Activated CD4-positive, alpha-beta T cell treated with anti-CD3 and anti-CD28 coated beads for 1 hour (primary cell): ENCODE measurements around the gene BCAR3.

Source experiments
- DNase-seq: peaks from one replicate; pipeline ENCODE4 v3.0.0-alpha.2; 2020

The BCAR3 gene

DNA sequence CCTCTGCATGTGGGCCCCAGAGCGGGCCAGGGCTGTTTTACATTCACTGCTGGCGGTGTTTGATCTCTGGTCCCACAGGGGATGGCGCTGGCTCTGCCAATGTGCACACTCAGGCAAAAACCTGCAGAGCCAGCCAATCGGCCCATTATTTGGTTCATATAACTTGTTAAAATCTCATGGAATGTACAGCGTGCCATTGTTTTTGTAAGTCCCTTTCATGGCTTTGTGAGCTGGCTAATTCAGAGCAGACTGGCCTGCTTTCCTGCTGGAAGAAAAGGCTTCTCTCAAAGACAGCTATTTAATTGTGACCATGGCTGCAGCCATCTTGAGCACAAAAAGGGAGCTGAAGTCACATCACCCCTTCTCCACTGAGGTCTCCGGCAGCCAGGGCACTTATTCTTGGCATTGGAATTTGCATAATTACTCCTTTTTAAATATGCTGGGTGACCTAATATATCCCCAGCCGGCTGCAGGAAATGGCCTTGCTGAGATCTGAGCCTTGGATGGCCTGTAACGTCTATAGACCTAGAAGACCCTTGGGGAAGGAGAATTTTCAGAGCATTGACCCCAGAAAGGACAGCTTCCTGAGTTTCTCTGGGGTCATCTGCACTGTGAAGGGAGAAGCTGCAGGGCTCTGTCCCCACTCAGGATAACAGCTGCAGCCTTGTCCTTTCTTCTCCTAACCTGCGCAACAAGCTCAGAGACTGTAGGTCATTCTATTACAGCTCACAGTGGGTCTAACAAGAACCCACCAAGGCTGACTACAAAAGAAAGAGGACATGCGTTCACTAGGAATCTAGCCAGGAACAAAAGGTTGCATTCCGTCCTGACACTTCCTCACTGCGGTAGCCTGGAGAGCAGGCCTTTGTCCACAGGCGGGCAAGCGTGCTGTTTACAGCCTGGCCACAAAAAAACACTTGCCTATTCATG is 45.8 kb downstream of the BCAR3 start:
- no peak for DNase-seq

DNA sequence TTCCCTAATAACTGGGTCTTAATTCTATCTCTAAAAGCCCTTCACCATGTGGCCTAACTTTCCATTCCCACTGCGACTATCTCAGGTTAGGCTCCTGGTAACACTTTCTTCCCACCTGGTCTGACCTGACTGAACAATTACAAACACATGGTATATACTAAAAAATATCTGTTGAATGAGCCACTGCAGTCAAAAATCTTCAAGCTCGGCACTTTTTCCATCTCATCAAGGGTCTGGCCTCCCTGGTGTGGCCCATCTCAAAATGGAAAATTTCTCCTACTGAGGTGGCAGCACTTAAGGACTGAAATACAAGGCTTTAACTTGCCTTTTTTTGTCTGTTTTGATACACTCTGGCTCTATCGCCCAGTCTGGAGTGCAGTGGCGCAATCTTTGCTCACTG is 48.3 kb downstream of the BCAR3 start:
- DNase-seq = no peak

DNA sequence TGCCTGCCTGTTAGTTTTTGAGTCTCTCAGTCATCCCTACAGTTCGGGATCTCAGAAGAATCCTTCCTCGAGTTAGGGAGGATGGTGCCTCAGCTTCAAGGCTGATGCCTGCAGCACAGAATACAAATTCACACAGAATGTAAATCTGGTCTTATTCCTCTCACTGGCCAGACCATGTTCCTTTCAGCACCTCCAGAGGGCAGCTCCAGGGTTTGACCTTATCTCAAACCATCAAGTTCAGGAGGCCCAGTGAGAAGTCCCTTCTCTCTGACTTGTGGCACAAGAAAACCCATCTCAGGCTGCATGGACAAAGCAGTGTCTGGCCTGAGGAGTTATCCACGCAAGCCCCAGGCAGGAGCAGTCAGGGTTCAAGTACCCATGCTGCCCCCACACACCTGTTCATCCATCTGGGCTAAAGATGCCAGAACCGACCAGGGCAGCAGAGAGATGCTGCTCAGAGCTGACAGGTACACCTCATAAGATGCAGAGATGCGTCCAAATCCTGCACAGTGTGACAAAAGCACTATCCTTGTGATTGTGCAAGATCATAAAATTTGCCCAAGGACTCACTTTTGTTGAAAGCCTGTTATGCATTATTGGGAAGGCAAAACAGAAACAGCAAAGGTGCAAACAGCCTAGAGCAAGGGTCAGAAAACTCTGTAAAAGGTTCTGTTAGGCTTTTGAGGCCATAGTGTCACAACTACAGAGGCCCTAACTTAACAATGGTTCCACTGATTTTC is 49.8 kb downstream of the BCAR3 start:
- no peak for DNase-seq

DNA sequence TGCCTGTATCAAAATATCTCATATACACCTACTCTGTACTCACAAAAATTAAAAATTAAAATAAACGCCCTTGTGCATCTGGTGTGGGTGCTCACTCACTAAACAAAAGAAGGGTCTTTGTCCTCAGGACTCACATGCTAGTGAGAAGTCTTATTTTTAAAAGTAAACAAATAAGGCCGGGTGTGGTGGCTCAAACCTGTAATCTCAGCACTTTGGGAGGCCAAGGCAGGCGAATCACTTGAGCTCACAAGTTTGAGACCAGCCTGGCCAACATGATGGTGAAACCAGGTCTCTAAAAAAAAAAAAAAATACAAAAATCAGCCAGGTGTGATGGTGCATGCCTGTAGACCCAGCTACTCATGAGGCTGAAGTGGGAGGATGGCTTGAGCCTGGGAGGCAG is 51.5 kb downstream of the BCAR3 start:
- no peak for DNase-seq

DNA sequence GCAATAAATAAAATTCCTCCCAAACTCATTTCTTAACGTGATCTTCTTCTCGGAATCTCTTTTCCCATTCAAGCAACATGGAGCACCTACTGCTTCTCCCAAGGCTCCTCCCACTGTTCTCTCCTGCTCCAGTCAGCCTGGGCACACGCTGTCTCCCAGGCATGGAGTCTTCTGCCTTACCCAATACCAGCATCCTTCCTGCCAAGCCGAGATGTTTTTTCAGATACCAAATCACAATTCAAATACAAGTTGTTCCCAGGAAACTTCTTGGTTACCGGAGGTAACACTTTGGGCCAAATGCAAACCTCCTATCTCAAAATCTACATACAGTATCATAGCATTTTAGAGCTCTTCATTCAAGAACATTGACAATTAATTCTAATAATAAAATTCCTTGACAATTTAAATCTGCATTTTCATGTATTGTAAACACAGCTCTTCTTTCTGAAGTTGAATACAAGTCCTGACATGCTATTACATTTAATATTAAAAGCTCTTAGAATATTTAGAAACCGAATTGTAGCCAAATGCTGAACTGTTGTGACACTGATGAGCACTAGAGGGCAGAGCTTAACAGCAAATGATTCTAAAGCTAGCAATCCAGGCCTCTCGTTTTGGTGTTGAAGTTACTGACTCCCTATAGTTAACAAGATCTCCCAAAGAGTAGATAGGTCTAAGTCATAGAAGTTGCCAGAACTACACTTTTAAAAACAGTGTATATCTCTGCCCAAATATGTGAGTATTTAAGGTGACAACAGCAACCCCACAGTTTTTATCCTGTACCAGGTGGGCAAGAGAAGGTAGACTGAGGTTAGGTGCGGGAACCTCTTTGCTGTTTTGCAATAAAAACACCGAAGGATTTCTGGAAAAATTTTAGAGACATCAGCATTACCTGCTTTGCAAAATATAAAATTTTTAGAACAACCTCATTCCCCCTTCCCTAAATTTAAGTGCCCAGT is 52.3 kb downstream of the BCAR3 start:
- DNase-seq = no peak

DNA sequence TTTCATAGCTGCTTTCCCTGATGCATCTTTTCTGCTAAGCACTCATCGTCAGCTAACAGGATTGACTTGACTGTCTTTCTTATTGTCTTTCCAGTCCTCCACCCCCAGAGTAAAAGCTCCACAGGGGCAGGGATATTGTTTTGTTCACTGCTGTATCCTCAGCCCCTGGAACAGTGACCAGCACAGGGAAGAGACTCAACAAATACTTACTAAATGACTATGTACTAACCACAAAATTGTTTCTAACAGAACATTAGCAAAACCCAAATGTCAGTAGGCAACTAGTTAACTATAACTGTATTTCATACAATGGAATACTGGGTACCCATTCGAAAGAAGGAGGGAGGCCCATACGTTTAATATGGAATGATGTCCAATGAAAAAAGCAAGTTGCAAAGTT is 53.0 kb downstream of the BCAR3 start:
- no peak for DNase-seq

DNA sequence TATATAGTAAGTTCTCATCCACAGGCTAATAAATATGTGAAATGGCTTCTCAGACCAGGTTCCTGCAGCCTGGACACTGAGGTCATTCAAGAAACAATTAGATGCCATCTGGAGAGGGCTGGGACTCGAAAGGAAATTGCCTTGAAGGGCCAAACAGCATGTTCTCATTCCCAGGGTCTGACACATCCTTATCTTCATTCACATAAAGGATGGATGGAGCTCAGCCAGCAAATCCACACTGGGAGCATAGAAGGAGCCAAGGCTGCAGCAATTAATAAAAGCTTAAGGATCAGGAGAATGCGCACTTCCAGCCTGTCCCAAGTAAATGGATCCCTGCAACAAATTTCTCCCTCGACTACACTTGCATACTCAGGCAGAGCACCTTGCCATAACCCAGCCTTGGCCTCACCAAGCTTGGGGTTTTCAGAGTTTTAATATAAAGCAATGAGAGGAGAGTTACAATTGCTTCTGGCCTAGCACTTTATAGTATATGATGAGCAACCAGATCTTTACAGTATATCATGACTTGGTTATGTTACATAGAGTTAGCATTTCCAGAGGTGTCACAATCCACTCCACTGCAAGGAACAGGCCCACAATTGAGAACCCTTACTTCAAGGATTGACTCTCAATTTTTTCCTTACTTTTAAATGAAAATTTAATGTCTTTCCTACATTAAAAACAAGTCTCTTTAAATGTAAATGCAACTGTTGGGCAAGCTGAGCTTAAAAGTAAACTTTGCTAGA is 55.9 kb downstream of the BCAR3 start:
- no peak for DNase-seq

DNA sequence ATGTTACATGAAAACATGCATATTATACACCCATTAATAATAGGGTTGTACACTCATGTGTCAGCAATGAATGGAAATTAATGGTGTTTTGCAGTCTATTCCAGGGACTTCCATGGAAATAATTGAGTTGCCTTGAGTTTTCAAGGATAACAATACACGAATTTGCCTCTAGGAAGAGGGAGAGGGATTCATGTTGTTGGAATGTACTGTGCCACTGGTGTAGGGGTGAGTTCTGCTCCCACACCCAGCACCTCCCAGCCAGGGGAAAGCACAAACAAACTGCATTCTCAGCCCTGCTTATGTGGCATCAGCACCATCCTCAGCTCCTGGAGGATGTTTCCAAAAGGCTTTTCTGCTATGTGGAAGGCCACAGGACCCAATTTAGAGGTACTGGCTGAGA is 57.8 kb downstream of the BCAR3 start:
- no peak for DNase-seq

DNA sequence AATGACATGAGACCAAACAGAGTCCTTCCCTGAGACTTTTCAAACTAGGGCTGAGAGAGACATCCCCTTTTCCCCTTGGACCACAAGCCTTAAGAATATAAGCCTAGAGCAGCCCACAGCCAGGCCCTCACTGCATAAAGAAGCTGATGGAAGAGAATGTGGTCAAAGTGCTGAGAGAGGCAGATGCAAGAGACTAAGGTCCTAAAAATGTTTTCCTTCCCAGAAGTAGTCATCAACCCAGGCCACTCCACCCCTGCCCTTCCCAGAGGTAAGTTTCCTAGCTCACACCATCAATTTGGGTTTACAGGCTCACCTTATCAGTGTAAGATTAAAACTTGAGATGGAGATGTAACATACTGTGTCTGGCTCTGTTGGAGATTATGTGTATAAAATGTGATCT is 58.2 kb downstream of the BCAR3 start:
- no peak for DNase-seq

DNA sequence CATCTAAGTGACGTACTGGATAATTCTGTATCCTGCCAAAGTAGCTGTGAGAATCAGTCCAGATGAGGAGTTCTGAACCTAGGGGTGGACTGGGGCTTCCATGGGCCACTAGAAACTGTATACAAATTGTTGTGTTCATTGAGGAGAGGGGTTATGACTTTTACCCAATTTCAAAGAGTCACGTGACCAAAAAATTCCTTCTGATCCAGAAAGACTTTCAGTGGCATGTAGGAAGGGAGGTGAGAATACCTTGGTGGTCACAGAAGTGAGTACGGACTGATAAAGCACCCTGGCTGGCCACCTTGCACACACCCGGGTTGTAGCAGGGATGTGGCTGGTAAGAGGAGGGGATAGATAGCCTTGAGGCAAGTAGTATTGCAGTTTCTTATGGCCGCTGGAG is 60.4 kb downstream of the BCAR3 start:
- DNase-seq = no peak

DNA sequence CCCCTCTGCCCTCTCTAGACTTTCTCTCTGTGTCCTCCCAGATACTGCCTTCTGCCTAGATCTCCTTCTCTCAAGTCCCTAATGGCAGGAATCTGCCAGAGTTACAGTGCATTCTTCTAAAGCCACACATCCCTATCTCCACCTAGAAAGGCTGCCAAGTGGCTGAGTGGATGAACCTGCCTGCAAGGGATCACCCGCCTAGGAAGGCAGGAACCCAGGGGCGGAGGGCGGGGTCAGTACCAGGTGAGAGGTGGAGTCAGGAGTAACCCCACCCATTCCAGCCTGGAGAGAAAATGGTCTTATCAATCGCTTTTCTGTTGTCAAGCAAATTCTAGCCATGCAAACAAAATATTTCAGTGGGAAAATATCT is 60.8 kb downstream of the BCAR3 start:
- no peak for DNase-seq

DNA sequence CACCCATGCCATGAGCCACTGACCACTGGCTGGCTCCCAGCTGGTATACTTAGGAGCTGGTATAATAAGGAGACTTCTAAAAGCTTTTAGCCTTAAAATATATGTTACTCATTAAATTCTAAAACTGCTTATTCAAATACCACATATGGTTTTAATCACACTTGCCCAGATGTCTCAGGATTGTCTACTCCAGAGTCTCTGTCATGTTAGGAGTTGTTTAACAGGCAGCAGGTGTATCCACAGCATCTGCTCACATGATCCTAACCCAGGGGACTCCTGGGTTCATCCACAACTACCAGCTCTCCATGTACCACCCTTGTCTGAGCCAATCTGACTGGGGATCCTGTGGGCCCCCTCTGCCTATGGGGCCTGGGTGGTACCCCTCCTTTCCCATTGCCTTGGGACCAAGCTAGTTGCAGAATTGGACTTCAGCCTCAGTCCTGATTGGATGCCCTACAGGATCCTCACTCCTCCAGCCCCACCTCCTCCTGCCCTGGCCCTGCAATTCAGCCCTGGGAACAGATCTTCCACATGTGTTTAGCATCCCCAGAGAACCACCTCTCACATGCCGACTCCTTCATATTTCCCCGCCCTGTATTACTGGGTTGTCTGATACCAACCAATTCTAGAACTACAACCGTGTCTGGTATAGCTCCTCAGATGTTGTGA is 61.3 kb downstream of the BCAR3 start:
- DNase-seq = no peak

DNA sequence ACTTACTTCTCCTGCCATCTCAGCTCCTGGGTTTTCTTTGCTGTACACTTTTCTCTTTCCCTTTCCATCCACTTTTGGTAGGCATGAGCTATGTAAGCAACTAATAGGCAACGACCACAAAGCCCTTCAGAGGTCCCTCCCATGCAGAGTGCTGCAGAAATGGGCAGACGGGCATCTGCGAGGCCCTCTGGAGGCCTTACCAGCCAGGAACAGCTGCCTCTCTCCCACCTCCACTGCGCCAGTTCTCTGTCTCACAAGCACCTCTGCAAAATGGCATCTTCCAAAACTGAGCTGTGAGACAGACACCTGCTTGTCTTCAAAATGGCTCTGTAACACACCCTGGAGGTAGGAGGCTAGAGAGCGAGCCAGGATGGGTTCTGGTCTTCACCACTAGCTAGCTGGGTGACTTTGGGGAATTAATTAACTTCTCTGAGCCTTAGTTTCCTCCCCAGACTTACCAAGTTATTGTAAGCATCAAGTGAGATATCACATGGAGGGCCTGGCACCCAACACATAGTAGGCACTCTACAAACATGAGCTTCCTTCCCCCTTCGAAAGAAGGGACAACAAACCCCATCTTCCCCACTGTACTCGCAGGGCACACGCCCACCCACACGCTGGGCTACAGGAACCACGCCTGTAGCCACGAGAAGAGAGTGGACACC is 62.0 kb downstream of the BCAR3 start:
- DNase-seq = no peak

DNA sequence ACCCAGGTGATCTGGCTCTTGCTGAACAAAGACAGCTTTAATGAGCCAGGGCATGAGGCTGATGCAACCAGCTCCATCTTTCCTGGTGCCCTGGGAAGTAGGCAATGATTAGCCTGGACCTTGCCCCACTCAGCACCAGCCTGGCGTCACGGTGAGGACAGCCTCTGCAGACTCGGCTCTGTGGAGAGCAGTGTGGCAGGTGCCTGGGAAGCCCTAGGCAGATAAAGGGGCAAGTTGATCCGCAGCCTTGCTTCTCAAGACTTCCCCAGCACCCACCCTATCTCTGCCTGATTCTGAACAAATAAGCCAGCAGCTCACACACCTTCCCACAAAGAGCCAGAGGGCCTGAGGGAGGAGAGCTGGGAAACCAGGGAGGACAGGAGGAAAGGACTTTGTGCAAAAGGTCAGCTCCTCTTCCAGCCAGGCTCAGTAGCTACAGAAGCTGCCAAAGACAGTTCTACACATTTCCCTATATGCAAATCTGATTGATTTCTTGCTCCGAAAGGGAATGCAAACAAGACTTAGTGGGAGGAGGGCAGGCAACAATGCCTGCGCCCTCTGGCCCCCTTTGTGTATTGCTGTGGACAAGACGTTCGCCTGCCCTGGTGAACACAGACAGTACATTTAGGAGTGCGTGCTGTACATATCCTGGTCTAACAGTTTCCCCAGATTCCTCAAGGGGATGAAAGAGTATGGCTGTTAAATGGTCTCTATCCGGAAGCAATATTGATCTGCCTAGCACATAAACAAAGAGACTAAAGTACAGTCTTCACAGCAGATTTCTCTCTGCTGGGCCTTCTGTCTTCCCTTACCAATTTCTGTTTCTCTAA is 63.8 kb downstream of the BCAR3 start:
- no peak for DNase-seq

DNA sequence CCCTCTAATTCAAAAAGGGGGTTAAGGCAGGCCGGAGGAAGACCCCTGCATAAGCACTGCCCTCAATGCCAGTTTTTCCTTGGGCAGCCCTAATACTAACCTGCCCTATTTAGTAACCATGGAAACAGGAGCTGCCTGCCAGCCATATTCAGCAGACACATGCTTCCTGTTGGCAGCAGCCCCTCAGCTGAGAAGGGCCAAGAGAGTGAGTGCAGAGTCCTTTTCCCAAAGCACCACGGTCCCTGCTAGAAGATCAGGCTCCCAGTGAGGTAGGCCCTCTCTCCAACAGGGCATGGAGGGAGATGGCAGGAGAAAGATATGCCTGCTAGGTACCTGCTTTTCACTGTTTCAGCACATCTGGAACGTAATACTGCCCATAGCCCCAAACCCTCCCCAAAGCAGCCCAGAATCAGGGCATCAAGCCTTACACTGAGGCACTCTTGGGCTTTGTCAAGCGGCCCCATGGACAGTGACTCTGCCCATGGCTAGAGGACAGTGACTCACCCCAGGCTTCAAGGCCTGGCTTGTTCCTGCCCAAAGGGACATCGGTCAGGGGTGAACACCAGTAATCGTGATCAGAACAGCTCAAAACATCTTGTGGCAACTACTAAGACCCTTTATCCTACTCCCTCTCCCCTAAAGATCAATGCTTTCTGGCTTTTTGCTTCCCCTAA is 64.5 kb downstream of the BCAR3 start:
- DNase-seq = no peak

DNA sequence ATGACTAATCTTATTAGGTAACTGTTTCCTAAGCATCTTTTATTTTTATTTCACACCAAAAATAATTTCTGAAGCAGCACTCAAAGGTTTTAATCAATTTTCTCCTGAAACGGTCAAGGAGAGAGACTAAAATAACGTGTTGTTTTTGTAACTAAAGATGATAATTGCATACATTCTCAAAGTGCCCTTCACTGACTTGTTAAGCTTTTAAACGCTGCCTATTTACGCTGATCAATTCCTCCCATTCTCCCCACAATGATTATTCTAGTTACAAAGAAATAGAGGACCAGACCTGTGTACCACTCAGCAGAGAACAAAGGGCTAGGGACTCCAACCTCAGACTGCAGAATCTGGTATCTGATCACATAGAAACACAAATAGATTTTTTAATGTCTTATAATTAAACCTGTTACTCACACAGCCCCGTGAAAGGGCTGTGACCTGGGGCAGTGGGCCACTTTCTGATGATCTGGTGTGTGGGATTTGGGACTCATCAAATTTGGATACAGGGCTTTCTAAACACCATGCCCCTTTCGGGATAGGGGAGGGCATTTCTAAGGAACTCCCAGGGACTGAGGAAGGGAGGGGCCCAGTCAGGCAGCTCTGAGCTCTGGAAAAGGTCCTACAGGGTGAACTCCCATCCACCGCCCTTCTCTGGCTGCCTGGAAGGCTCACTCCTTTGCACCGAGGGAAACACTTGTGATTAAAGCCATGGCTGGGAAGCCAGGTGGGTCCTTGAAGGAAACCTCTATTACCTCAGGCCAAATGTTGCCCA is 65.2 kb downstream of the BCAR3 start:
- no peak for DNase-seq

DNA sequence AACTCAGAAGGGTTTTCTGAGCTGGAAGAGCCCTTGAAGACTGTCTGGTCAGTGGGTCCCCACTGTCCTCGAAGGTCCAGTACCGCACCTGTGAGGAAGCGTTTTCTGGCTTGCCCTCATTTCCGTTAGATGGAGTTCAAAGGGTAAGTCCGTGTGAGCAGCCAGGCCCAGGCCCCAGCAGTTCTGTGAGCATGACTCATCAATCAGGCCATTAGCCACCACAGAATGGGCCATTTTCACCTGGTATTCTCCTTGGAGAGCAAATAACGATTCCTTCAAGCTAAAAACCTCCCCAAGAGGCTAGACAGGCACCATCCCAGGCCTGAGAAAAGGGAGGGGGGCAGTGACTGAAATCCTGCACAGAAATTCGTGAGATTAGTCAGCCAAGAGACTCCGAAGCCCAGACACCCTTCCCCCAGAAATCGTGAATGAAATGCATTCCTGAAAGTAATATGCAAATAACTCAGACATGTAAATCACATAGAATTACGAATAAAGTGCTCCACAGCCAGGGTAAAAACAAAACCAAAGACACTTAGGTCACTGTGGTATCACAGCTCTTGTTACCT is 66.0 kb downstream of the BCAR3 start:
- DNase-seq = no peak

DNA sequence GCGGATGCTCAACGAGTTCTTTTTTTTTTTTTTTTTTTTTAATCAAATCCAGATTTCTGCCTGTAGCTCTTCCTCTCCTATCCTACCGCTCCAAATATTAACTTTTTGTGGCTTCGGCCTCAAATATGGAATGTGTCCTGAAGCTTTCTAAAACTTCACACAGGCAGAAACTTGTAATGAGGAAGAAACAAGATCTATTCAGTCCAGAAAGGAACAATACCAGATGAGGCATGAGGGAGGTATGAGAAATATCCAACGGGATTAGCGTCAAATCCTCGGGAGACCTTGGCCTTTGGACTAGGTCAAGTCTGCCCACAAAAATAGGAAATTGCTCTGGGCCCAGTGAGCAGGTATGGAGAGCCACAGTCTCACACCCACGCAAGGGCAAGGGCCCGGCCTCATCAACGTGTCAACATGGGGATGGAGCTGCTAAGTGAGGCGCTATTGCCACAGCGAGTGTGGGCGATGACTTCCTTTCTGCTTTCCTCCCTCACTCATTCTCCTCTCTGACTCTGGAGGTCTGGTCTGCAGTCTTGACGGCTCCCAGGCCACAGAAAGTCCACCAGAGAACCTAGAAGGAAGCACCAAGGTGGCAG is 66.6 kb downstream of the BCAR3 start:
- DNase-seq = no peak
